GM13976 (cell line): ENCODE measurements around the gene TRA2B.

Experiments
- DNase-seq: peaks from one replicate; pipeline ENCODE4 v3.0.0; 2012; ENCODE audit warnings: low spot score
- in situ Hi-C: fragments of 300-500 bp; cut with MboI; formaldehyde crosslinking; loops from one replicate; pipeline ENCODE4 v1.12.0; 2022; ENCODE audit warnings: low sequenced_read_pairs, mixed read lengths, inconsistent platforms; ENCODE audit not compliant: unreplicated experiment
- TF ChIP-seq, protein P1 (sequence below): IDR thresholded peaks from 2 replicates; pipeline ENCODE4 v1.5.1; 2012; ENCODE audit warnings: borderline replicate concordance, mild to moderate bottlenecking; ENCODE audit not compliant: insufficient read depth; ENCODE audit errors: extremely low read depth, missing control alignments, control extremely low read depth

Gene TRA2B

DNA sequence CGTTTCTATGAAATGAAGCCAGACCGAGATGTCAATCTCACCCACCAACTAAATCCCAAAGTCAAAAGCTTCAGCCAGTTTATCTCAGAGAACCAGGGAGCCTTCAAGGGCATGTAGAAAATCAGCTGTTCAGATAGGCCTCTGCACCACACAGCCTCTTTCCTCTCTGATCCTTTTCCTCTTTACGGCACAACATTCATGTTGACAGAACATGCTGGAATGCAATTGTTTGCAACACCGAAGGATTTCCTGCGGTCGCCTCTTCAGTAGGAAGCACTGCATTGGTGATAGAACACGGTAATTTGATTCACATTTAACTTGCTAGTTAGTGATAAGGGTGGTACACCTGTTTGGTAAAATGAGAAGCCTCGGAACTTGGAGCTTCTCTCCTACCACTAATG, 41.9 kb upstream of the TRA2B start:
- in situ Hi-C loops = loop anchor here (5.0 kb wide), 1 partner anchor 558 kb away; no protein-coding TSS in a partner anchor
- TF ChIP-seq, protein P1, sequence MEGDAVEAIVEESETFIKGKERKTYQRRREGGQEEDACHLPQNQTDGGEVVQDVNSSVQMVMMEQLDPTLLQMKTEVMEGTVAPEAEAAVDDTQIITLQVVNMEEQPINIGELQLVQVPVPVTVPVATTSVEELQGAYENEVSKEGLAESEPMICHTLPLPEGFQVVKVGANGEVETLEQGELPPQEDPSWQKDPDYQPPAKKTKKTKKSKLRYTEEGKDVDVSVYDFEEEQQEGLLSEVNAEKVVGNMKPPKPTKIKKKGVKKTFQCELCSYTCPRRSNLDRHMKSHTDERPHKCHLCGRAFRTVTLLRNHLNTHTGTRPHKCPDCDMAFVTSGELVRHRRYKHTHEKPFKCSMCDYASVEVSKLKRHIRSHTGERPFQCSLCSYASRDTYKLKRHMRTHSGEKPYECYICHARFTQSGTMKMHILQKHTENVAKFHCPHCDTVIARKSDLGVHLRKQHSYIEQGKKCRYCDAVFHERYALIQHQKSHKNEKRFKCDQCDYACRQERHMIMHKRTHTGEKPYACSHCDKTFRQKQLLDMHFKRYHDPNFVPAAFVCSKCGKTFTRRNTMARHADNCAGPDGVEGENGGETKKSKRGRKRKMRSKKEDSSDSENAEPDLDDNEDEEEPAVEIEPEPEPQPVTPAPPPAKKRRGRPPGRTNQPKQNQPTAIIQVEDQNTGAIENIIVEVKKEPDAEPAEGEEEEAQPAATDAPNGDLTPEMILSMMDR = no peak
- DNase-seq = no peak

DNA sequence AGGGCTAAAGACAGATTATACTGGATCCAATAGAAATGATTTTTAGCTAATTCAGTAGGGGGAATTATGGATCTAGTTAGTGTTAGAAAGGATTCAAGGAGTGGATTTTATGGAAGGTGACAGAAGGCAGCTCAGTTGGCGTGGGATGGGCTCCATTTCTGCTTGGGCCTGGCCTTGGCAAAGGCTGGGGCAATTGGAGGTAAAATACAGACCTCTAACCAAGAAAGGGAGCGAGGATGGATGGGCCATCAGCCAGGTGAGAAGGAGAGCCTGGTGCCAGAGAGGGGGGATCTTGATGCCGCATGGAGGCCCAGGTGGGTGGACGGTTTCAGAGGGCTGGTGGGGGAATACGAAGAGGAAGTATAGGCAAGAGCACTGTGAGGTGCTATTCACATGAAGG, 40.7 kb upstream of the TRA2B start:
- no peak for DNase-seq
- TF ChIP-seq, protein P1 = no peak
- in situ Hi-C loops = no loop called here

DNA sequence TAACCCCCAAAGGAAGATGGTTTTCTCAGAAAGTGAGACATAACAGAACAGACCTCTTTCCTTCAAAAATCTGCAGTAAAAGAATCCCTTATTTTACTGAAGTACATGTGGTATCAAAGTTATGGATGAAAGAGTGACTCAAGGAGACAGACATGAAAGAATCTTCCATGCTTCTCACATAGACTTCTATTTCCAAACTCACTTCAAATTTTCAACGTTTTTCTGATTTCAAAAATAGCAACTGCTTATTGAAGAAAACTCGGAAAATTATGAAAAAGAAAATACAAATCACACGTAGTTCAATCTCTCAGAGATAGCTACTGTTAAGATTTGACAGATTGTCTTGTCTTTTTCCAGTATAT, 39.8 kb upstream of the TRA2B start:
- TF ChIP-seq, protein P1 = no peak
- in situ Hi-C loops = no loop called here
- DNase-seq = no peak

DNA sequence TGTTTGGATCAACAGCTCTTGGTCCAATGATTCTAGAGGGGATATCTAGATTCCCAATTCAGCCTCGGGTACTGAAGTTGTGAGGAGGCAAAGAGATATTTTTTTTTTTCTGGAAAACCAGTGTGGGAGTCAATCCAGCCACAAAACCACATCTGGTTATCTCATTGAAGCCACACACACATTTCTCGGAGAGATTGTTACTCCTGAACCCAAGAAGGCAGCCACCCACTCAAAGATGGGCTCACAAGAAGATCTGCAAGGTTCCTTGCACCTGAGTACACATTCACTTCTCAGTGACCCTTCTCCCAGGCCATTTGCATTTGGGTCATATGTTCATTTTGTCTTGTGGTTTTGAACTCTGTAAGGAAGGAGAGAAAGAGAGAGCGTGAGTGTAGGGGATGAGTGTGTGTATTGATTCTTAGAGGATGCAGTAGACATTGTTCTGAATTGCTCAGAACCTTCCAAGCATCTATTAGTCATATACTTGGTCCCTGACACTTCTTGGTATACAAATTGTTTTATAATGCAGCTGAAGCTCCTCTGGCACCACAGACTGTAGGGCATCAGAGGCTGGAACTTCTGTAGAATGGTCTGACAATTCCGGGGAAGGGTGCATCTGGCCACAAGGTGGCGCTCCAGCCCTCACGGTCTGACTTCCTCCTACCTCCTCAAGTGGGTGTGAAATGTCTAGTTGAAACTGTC, 39.3 kb upstream of the TRA2B start:
- TF ChIP-seq, protein P1 = peak; percentile 89
- DNase-seq = peak; percentile 81
- in situ Hi-C loops = no loop called here

DNA sequence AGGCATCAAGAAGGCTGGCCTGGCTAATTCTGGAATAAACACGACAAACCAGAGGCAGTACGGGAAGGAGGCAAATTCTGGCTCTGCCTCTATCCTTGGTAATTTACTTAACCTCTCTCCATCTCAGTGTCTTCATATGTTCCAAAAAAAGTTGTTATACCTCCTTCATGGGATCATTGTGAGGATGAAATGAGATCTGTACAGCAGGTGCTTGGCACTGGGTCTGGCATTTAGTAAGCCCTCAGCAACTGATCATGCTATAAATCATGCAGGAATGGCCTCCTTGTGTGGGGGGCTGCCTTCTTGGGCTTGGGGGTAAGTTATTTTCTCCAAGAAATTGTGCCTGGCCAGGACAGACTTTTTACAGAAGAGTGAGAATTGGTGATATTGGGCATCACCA, 38.3 kb upstream of the TRA2B start:
- in situ Hi-C loops = no loop called here
- DNase-seq = no peak
- TF ChIP-seq, protein P1 = no peak

DNA sequence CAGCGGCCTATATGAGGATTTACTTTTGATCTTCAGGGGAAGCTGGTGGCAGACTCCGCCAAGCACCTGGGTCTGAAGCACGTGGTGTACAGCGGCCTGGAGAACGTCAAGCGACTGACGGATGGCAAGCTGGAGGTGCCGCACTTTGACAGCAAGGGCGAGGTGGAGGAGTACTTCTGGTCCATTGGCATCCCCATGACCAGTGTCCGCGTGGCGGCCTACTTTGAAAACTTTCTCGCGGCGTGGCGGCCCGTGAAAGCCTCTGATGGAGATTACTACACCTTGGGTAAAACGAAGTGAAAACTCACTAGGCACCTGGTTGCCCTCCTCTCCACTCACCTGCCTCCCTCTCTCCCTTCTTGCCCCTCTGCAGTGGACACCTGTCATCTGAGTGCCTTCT, 33.8 kb upstream of the TRA2B start:
- no peak for DNase-seq
- in situ Hi-C loops = no loop called here
- TF ChIP-seq, protein P1 = no peak
